ENCODE results near the gene CES3. TPM values are rescaled to one million over a fixed set of nuclear protein-coding genes. Genes with fewer than 3 reads are reported as not detected.

The CES3 gene
- polyA plus RNA-seq, 1 experiment = 0.12 TPM

DNA sequence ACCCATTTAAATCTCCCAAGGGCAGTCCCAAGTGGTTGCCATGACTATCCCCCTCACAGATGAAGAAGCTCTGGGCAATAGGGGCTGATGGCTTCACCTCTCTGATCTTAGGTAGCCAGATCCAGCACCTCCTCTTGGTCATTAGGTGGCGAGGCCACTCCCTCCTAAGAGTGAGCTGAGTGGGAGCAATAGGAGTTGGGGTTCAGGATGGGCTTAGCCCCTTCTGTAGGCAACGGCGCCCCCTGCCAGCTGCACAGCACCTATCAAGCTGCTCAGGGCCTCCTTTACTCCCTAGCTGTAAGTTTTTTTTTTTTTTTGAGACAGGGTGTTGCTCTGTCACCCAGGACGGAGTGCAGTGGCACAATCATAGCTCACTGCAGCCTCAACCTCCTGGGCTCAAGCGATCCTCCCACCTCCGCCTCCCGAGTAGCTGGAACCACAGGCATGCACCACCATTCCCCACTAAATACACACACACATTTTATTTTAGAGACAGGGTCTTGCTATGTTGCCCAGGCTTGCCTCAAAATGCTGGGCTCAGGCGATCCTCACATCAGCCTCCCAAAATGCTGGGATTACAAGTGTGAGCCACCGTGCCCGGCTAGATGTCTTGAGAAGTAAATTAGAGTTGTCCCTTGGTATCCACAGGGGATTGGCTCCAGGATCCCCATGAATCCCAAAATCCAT is 32.2 kb upstream of the CES3 start:
- peaks cover 8% of the 10 kb centered on the region for H3K27me3 ChIP-seq (ENCODE audit: control insufficient read depth, insufficient read depth, low read length)
- ChIA-PET POLR2A (interaction anchor here (0.5 to 0.6 kb wide), 3 partner anchors 11 to 563 kb away, joined by 3 to 4 read pairs (median 4); no protein-coding TSS in a partner anchor), CTCF (interaction anchor here (0.6 to 4.2 kb wide), 9 partner anchors 10 to 58 kb away, joined by 3 to 77 read pairs (median 7); partner anchors contain the start of gene CDH16)
- no peak for DNase-seq (ENCODE audit: low read depth, low spot score)
- TF ChIP-seq CTCF (IDR thresholded peaks at IDR 0.05; ENCODE audit: low read depth, low read length) = peak; percentile 52
- no peaks in the 10 kb centered on the region for H3K9me3 ChIP-seq (ENCODE audit: control insufficient read depth, insufficient read depth, low read length)
- H3K27ac ChIP-seq (ENCODE audit: low read depth, low read length) = no peak overlapping the region
- no peak overlapping the region for H3K4me3 ChIP-seq (ENCODE audit: low read depth, low read length)

GRCh38 chr16:66930189-66930588 is 30.9 kb upstream of the CES3 start:
- CTCF ChIA-PET = interaction anchor here (1.3 to 1.7 kb wide), 4 partner anchors 21 to 225 kb away, joined by 3 to 5 read pairs (median 4); partner anchors contain the start of gene NAE1
- Histone ChIP-seq H3K9me3 (ENCODE audit: control insufficient read depth, insufficient read depth, low read length) (no peaks in the 10 kb centered on the region; the same call in 1 of the 2 replicates), H3K4me3 (ENCODE audit: low read depth, low read length) (no peak overlapping the region), H3K27ac (ENCODE audit: low read depth, low read length) (peak overlapping the region; percentile 31), H3K27me3 (ENCODE audit: control insufficient read depth, insufficient read depth, low read length) (no peaks in the 10 kb centered on the region)
- no peak for DNase-seq (ENCODE audit: low read depth, low spot score)
- POLR2A ChIA-PET = interaction anchor here (1.4 kb wide), 1 partner anchor 30 kb away, joined by 3 read pairs; no protein-coding TSS in a partner anchor
- no peak for TF ChIP-seq CTCF (IDR thresholded peaks at IDR 0.05; ENCODE audit: low read depth, low read length)

- H3K27me3 ChIP-seq (ENCODE audit: control insufficient read depth, insufficient read depth, low read length) = no peaks in the 10 kb centered on the region
- ChIA-PET POLR2A (interaction anchor here (1.4 kb wide), 1 partner anchor 32 kb away, joined by 3 read pairs; no protein-coding TSS in a partner anchor), CTCF (interaction anchor here (0.6 to 1.7 kb wide), 6 partner anchors 22 to 223 kb away, joined by 3 to 5 read pairs (median 4); partner anchors contain the start of gene NAE1)
- no peak for TF ChIP-seq CTCF (IDR thresholded peaks at IDR 0.05; ENCODE audit: low read depth, low read length)
- H3K9me3 ChIP-seq (ENCODE audit: control insufficient read depth, insufficient read depth, low read length) = no peaks in the 10 kb centered on the region; the same call in 1 of the 2 replicates
- H3K4me3 ChIP-seq (ENCODE audit: low read depth, low read length) = no peak overlapping the region
- no peak for DNase-seq (ENCODE audit: low read depth, low spot score)
- H3K27ac ChIP-seq (ENCODE audit: low read depth, low read length) = no peak overlapping the region
Measured at GRCh38 chr16:66931665-66932064, 29.4 kb upstream of the CES3 start.

GRCh38 chr16:66932076-66932475 is 29.0 kb upstream of the CES3 start:
- Histone ChIP-seq H3K4me3 (ENCODE audit: low read depth, low read length) (no peak overlapping the region), H3K27me3 (ENCODE audit: control insufficient read depth, insufficient read depth, low read length) (no peaks in the 10 kb centered on the region), H3K27ac (ENCODE audit: low read depth, low read length) (no peak overlapping the region), H3K9me3 (ENCODE audit: control insufficient read depth, insufficient read depth, low read length) (no peaks in the 10 kb centered on the region; the same call in 1 of the 2 replicates)
- POLR2A ChIA-PET = no interaction called here
- CTCF ChIA-PET = interaction anchor here (0.7 to 1.2 kb wide), 2 partner anchors 34 to 37 kb away, joined by 3 to 4 read pairs; no protein-coding TSS in a partner anchor
- no peak for TF ChIP-seq CTCF (IDR thresholded peaks at IDR 0.05; ENCODE audit: low read depth, low read length)
- no peak for DNase-seq (ENCODE audit: low read depth, low spot score)

GRCh38 chr16:66933776-66934137 is 27.3 kb upstream of the CES3 start:
- POLR2A ChIA-PET = interaction anchor here (0.8 to 1.6 kb wide), 3 partner anchors 14 to 38 kb away, joined by 3 to 4 read pairs (median 4); no protein-coding TSS in a partner anchor
- H3K4me3 ChIP-seq (ENCODE audit: low read depth, low read length) = peak overlapping the region; percentile 96
- CTCF ChIA-PET = interaction anchor here (1.0 to 1.2 kb wide), 2 partner anchors 38 to 39 kb away, joined by 3 to 5 read pairs; no protein-coding TSS in a partner anchor
- H3K27ac ChIP-seq (ENCODE audit: low read depth, low read length) = peak overlapping the region; percentile 70
- no peaks in the 10 kb centered on the region; the same call in 1 of the 2 replicates for H3K9me3 ChIP-seq (ENCODE audit: control insufficient read depth, insufficient read depth, low read length)
- TF ChIP-seq CTCF (IDR thresholded peaks at IDR 0.05; ENCODE audit: low read depth, low read length) = no peak
- no peaks in the 10 kb centered on the region for H3K27me3 ChIP-seq (ENCODE audit: control insufficient read depth, insufficient read depth, low read length)
- DNase-seq (ENCODE audit: low read depth, low spot score) = no peak
